HUDEP-2 (cell line): ENCODE data around the gene HMCN2.

Experiments
- DNase-seq, 76 experiments: peaks; one replicate each; lab custom pipeline; 2025; ENCODE audit not compliant: unreplicated experiment in 76 of 76; lab: John Stamatoyannopoulos, UW

Gene HMCN2

GRCh38 chr9:130402645-130403440, 137.3 kb downstream of the HMCN2 start:
- no peak for DNase-seq

GRCh38 chr9:130405657-130406257, 140.2 kb downstream of the HMCN2 start:
- no peak for DNase-seq

GRCh38 chr9:130406278-130406895, 140.8 kb downstream of the HMCN2 start:
- no peak for DNase-seq

- no peak for DNase-seq
Observed at GRCh38 chr9:130407916-130408663, 142.5 kb downstream of the HMCN2 start.

- DNase-seq, result no peak
Observed at GRCh38 chr9:130408669-130409068, 143.1 kb downstream of the HMCN2 start.

GRCh38 chr9:130409246-130409645, 143.7 kb downstream of the HMCN2 start:
- DNase-seq, result no peak

- no peak for DNase-seq
Observed at GRCh38 chr9:130410443-130410842, 144.9 kb downstream of the HMCN2 start.

GRCh38 chr9:130411566-130411915, 146.0 kb downstream of the HMCN2 start:
- DNase-seq, result no peak

GRCh38 chr9:130414081-130414731, 148.6 kb downstream of the HMCN2 start:
- no peak for DNase-seq

GRCh38 chr9:130414910-130415746, 149.6 kb downstream of the HMCN2 start:
- no peak for DNase-seq

- peak in 2 of 76 experiments; percentile 12 to 16 for DNase-seq
Observed at GRCh38 chr9:130417602-130418001, 152.0 kb downstream of the HMCN2 start.

GRCh38 chr9:130418776-130419175, 153.2 kb downstream of the HMCN2 start:
- no peak for DNase-seq

- DNase-seq, result no peak
Observed at GRCh38 chr9:130419521-130420035, 154.0 kb downstream of the HMCN2 start.

GRCh38 chr9:130421154-130421801, 155.7 kb downstream of the HMCN2 start:
- DNase-seq, result no peak

- no peak for DNase-seq
Observed at GRCh38 chr9:130421802-130422276, 156.3 kb downstream of the HMCN2 start.

- DNase-seq, result no peak
Observed at GRCh38 chr9:130422546-130422945, 157.0 kb downstream of the HMCN2 start.

GRCh38 chr9:130423272-130423671, 157.7 kb downstream of the HMCN2 start:
- DNase-seq, result no peak

- DNase-seq, result no peak
Observed at GRCh38 chr9:130424595-130425454, 159.3 kb downstream of the HMCN2 start.
